ENCODE data around the gene RASA3. TPM values are rescaled to one million over a fixed set of nuclear protein-coding genes. Genes with fewer than 3 reads are reported as not detected.

The RASA3 gene
- total and polyA plus RNA-seq, 2 of the 8 experiments (the other 6 are each of a cell fraction or from before 2014, with no cell fraction given): 7.5 to 21.9 TPM

GRCh38 chr13:114071991-114072390 is 60.4 kb downstream of the RASA3 start (continued):
- TF ChIP-seq, protein P1, sequence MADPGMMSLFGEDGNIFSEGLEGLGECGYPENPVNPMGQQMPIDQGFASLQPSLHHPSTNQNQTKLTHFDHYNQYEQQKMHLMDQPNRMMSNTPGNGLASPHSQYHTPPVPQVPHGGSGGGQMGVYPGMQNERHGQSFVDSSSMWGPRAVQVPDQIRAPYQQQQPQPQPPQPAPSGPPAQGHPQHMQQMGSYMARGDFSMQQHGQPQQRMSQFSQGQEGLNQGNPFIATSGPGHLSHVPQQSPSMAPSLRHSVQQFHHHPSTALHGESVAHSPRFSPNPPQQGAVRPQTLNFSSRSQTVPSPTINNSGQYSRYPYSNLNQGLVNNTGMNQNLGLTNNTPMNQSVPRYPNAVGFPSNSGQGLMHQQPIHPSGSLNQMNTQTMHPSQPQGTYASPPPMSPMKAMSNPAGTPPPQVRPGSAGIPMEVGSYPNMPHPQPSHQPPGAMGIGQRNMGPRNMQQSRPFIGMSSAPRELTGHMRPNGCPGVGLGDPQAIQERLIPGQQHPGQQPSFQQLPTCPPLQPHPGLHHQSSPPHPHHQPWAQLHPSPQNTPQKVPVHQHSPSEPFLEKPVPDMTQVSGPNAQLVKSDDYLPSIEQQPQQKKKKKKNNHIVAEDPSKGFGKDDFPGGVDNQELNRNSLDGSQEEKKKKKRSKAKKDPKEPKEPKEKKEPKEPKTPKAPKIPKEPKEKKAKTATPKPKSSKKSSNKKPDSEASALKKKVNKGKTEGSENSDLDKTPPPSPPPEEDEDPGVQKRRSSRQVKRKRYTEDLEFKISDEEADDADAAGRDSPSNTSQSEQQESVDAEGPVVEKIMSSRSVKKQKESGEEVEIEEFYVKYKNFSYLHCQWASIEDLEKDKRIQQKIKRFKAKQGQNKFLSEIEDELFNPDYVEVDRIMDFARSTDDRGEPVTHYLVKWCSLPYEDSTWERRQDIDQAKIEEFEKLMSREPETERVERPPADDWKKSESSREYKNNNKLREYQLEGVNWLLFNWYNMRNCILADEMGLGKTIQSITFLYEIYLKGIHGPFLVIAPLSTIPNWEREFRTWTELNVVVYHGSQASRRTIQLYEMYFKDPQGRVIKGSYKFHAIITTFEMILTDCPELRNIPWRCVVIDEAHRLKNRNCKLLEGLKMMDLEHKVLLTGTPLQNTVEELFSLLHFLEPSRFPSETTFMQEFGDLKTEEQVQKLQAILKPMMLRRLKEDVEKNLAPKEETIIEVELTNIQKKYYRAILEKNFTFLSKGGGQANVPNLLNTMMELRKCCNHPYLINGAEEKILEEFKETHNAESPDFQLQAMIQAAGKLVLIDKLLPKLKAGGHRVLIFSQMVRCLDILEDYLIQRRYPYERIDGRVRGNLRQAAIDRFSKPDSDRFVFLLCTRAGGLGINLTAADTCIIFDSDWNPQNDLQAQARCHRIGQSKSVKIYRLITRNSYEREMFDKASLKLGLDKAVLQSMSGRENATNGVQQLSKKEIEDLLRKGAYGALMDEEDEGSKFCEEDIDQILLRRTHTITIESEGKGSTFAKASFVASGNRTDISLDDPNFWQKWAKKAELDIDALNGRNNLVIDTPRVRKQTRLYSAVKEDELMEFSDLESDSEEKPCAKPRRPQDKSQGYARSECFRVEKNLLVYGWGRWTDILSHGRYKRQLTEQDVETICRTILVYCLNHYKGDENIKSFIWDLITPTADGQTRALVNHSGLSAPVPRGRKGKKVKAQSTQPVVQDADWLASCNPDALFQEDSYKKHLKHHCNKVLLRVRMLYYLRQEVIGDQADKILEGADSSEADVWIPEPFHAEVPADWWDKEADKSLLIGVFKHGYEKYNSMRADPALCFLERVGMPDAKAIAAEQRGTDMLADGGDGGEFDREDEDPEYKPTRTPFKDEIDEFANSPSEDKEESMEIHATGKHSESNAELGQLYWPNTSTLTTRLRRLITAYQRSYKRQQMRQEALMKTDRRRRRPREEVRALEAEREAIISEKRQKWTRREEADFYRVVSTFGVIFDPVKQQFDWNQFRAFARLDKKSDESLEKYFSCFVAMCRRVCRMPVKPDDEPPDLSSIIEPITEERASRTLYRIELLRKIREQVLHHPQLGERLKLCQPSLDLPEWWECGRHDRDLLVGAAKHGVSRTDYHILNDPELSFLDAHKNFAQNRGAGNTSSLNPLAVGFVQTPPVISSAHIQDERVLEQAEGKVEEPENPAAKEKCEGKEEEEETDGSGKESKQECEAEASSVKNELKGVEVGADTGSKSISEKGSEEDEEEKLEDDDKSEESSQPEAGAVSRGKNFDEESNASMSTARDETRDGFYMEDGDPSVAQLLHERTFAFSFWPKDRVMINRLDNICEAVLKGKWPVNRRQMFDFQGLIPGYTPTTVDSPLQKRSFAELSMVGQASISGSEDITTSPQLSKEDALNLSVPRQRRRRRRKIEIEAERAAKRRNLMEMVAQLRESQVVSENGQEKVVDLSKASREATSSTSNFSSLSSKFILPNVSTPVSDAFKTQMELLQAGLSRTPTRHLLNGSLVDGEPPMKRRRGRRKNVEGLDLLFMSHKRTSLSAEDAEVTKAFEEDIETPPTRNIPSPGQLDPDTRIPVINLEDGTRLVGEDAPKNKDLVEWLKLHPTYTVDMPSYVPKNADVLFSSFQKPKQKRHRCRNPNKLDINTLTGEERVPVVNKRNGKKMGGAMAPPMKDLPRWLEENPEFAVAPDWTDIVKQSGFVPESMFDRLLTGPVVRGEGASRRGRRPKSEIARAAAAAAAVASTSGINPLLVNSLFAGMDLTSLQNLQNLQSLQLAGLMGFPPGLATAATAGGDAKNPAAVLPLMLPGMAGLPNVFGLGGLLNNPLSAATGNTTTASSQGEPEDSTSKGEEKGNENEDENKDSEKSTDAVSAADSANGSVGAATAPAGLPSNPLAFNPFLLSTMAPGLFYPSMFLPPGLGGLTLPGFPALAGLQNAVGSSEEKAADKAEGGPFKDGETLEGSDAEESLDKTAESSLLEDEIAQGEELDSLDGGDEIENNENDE (IDR thresholded peaks at IDR 0.05; ENCODE audit: insufficient replicate concordance, low read length): no peak
- TF ChIP-seq YY1 (IDR thresholded peaks at IDR 0.05; ENCODE audit: low read depth, low read length) (no peak), SP2 (IDR thresholded peaks at IDR 0.05; ENCODE audit: low read length) (no peak), BRCA1 (IDR thresholded peaks at IDR 0.05; ENCODE audit: low read depth, low read length) (no peak)
- TF ChIP-seq, protein P2, sequence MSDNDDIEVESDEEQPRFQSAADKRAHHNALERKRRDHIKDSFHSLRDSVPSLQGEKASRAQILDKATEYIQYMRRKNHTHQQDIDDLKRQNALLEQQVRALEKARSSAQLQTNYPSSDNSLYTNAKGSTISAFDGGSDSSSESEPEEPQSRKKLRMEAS (IDR thresholded peaks at IDR 0.05): no peak
